ENCODE measurements around the gene PTGIS. TPM values are rescaled to one million over a fixed set of nuclear protein-coding genes. Genes with fewer than 3 reads are reported as not detected.

Gene PTGIS
- total RNA-seq, 1 experiment from 2014 or later = 0.26 TPM

GRCh38 chr20:49515586-49515985 is 52.4 kb downstream of the PTGIS start:
- Mint-ChIP-seq H3K36me3 (ENCODE audit: insufficient read depth, unreplicated experiment) (no peaks in the 10 kb centered on the region), H3K4me3 (ENCODE audit: low read depth, unreplicated experiment) (no peak overlapping the region), H3K9me3 (ENCODE audit: low read depth, unreplicated experiment) (no peaks in the 10 kb centered on the region), H3K4me1 (ENCODE audit: low read depth, unreplicated experiment) (no peaks in the 10 kb centered on the region), H3K27ac (ENCODE audit: unreplicated experiment) (no peak overlapping the region), H3K27me3 (ENCODE audit: unreplicated experiment) (peaks cover 37% of the 10 kb centered on the region)
- no peak for DNase-seq
- TF ChIP-seq CTCF (IDR thresholded peaks at IDR 0.05; ENCODE audit: unreplicated experiment) = no peak
- BruUV-seq (replicated peaks) = no TSS peak
- intact Hi-C loops (cut with micrococcal nuclease; ENCODE audit: unreplicated experiment) = no loop called here
- CTCF ChIA-PET = interaction anchor here (0.6 kb wide), 1 partner anchor 118 kb away, joined by 5 read pairs; no protein-coding TSS in a partner anchor

- Mint-ChIP-seq H3K4me1 (ENCODE audit: low read depth, unreplicated experiment) (no peaks in the 10 kb centered on the region), H3K36me3 (ENCODE audit: insufficient read depth, unreplicated experiment) (no peaks in the 10 kb centered on the region), H3K4me3 (ENCODE audit: low read depth, unreplicated experiment) (no peak overlapping the region), H3K27ac (ENCODE audit: unreplicated experiment) (no peak overlapping the region), H3K9me3 (ENCODE audit: low read depth, unreplicated experiment) (no peaks in the 10 kb centered on the region), H3K27me3 (ENCODE audit: unreplicated experiment) (peaks cover 16% of the 10 kb centered on the region)
- CTCF ChIA-PET = no interaction called here
- TF ChIP-seq CTCF (IDR thresholded peaks at IDR 0.05; ENCODE audit: unreplicated experiment) = no peak
- intact Hi-C loops (cut with micrococcal nuclease; ENCODE audit: unreplicated experiment) = no loop called here
- no TSS peak for BruUV-seq (replicated peaks)
- no peak for DNase-seq
These were observed 54.4 kb downstream of the PTGIS start for GRCh38 chr20:49513517-49513916.

GRCh38 chr20:49513009-49513408 is 54.9 kb downstream of the PTGIS start:
- no peaks in the 10 kb centered on the region for H3K36me3 Mint-ChIP-seq (ENCODE audit: insufficient read depth, unreplicated experiment)
- no peak overlapping the region for H3K4me3 Mint-ChIP-seq (ENCODE audit: low read depth, unreplicated experiment)
- TF ChIP-seq CTCF (IDR thresholded peaks at IDR 0.05; ENCODE audit: unreplicated experiment) = no peak
- DNase-seq = no peak
- no peaks in the 10 kb centered on the region for H3K4me1 Mint-ChIP-seq (ENCODE audit: low read depth, unreplicated experiment)
- BruUV-seq (replicated peaks) = no TSS peak
- H3K27ac Mint-ChIP-seq (ENCODE audit: unreplicated experiment) = no peak overlapping the region
- intact Hi-C loops (cut with micrococcal nuclease; ENCODE audit: unreplicated experiment) = no loop called here
- CTCF ChIA-PET = no interaction called here
- peaks cover 11% of the 10 kb centered on the region for H3K27me3 Mint-ChIP-seq (ENCODE audit: unreplicated experiment)
- H3K9me3 Mint-ChIP-seq (ENCODE audit: low read depth, unreplicated experiment) = no peaks in the 10 kb centered on the region

- no TSS peak for BruUV-seq (replicated peaks)
- DNase-seq = no peak
- CTCF ChIA-PET = no interaction called here
- H3K36me3 Mint-ChIP-seq (ENCODE audit: insufficient read depth, unreplicated experiment) = no peaks in the 10 kb centered on the region
- peaks cover under 1% of the 10 kb centered on the region for H3K27me3 Mint-ChIP-seq (ENCODE audit: unreplicated experiment)
- H3K4me3 Mint-ChIP-seq (ENCODE audit: low read depth, unreplicated experiment) = no peak overlapping the region
- H3K27ac Mint-ChIP-seq (ENCODE audit: unreplicated experiment) = no peak overlapping the region
- no peak for TF ChIP-seq CTCF (IDR thresholded peaks at IDR 0.05; ENCODE audit: unreplicated experiment)
- H3K9me3 Mint-ChIP-seq (ENCODE audit: low read depth, unreplicated experiment) = no peaks in the 10 kb centered on the region
- no peaks in the 10 kb centered on the region for H3K4me1 Mint-ChIP-seq (ENCODE audit: low read depth, unreplicated experiment)
- intact Hi-C loops (cut with micrococcal nuclease; ENCODE audit: unreplicated experiment) = no loop called here
These were observed 56.0 kb downstream of the PTGIS start for GRCh38 chr20:49511788-49512525.
